ENCODE results near the gene MAD1L1.

DNA sequence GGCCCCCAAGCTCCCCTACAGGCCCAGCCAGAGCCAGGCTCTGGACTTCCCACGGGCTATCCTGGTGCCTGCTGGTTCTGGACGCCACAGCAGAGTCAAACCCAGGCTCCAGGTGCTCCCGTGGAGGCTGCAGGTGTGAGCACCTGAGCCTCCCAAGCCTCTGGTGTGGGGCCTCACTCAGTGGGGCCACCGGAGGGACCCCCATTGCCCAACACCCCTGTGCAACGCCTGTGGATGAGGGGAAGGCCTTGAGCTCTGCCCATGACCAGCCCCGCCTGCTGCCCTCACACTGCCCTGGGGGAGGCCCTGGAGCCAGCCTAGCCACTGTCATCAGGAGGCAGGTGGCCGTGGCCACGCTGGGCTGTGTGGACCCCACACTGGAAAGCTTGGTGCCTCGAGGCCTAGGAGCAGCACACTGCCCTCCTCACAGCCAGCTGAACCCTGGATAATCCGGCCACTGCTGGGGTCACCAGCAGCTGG, 229.3 kb downstream of the MAD1L1 start:
- no peak for TF ChIP-seq EZH2phosphoT487 (IDR thresholded peaks at IDR 0.05; ENCODE audit: borderline replicate concordance, low read depth, low read length)
- no peak for TF ChIP-seq CTCF (conservative IDR thresholded peaks at IDR 0.05; ENCODE audit: low read length)

Measured in OCI-LY7 (cell line).